Keratinocyte (primary cell): Measurements from ENCODE around the gene RMND5B. TPM values are rescaled to one million over a fixed set of nuclear protein-coding genes. Genes with fewer than 3 reads are reported as not detected.

ENCODE experiments used
- DNase-seq: peaks from one replicate; pipeline ENCODE4 v3.0.0-alpha.2; 2011; ENCODE audit warnings: low read depth, missing footprints, low spot score
- FAIRE-seq: peaks from 2 replicates; lab custom pipeline; 2011; peaks lifted over from hg19 to GRCh38; lab: Jason Lieb, UNC
- H2AFZ ChIP-seq: 2 replicates; pipeline ENCODE4 v1.6.0; 2012; ENCODE audit warnings: low read length, control low read depth, inconsistent platforms; ENCODE audit not compliant: control insufficient read depth
- H3K27ac ChIP-seq: 2 replicates; pipeline ENCODE4 v1.5.1; 2011; ENCODE audit warnings: low read length; ENCODE audit not compliant: control insufficient read depth, insufficient read depth
- H3K27me3 ChIP-seq: 3 replicates; pipeline ENCODE4 v1.6.0; 2011; ENCODE audit warnings: low read length; ENCODE audit not compliant: control insufficient read depth, insufficient read depth; ENCODE audit errors: extremely low read depth
- H3K36me3 ChIP-seq, 2 experiments: 2 replicates in 1 of 2; 3 replicates in 1 of 2; pipeline ENCODE4 v1.5.1; 2011; ENCODE audit warnings: low read length in 2 of 2, mild to moderate bottlenecking in 1 of 2; ENCODE audit not compliant: control insufficient read depth in 2 of 2, insufficient read depth in 2 of 2; ENCODE audit errors: extremely low read depth in 1 of 2
- H3K4me1 ChIP-seq: 3 replicates; pipeline ENCODE4 v1.5.1; 2011; ENCODE audit warnings: low read length; ENCODE audit not compliant: control insufficient read depth, insufficient read depth; ENCODE audit errors: extremely low read depth
- H3K4me2 ChIP-seq: 3 replicates; pipeline ENCODE4 v1.6.0; 2011; ENCODE audit warnings: low read depth, low read length; ENCODE audit not compliant: control insufficient read depth, insufficient read depth; ENCODE audit errors: extremely low read depth
- H3K4me3 ChIP-seq, 3 experiments: fragments of 200-600 bp in 1 of 3; sonication (generic) in 1 of 3; 2 replicates in 2 of 3; 3 replicates in 1 of 3; pipeline ENCODE4 v1.5.1; 2011 to 2016; ENCODE audit warnings: low read length in 3 of 3, mild to moderate bottlenecking in 3 of 3, control low read depth in 2 of 3, inconsistent platforms in 1 of 3, low read depth in 1 of 3, mixed read lengths in 1 of 3, mixed run types in 1 of 3, moderate library complexity in 1 of 3; ENCODE audit not compliant: control insufficient read depth in 2 of 3, insufficient read depth in 2 of 3; ENCODE audit errors: extremely low read depth in 1 of 3
- H3K79me2 ChIP-seq: 2 replicates; pipeline ENCODE4 v1.6.0; 2012; ENCODE audit warnings: low read length; ENCODE audit not compliant: control insufficient read depth, insufficient read depth
- H3K9ac ChIP-seq: 3 replicates; pipeline ENCODE4 v1.6.0; 2011; ENCODE audit warnings: low read length; ENCODE audit not compliant: control insufficient read depth, insufficient read depth; ENCODE audit errors: extremely low read depth
- H3K9me1 ChIP-seq: 3 replicates; pipeline ENCODE4 v1.6.0; 2011; ENCODE audit warnings: low read length; ENCODE audit not compliant: control insufficient read depth, insufficient read depth; ENCODE audit errors: extremely low read depth
- H3K9me3 ChIP-seq: 2 replicates; pipeline ENCODE4 v1.5.1; 2012; ENCODE audit warnings: low read depth, low read length; ENCODE audit not compliant: control insufficient read depth
- H4K20me1 ChIP-seq: 3 replicates; pipeline ENCODE4 v1.6.0; 2011; ENCODE audit warnings: low read length; ENCODE audit not compliant: control insufficient read depth, insufficient read depth; ENCODE audit errors: extremely low read depth
- CTCF ChIP-seq, 3 experiments: IDR thresholded peaks in 1 of 3; conservative IDR thresholded peaks in 1 of 3; optimal IDR thresholded peaks in 1 of 3; 2 replicates in 2 of 3; 3 replicates in 1 of 3; pipeline versions ENCODE3 to v1.5.1; 2011; ENCODE audit warnings: low read length in 3 of 3, mild to moderate bottlenecking in 3 of 3, moderate library complexity in 2 of 3, control low read depth in 1 of 3, inconsistent platforms in 1 of 3; ENCODE audit not compliant: insufficient read depth in 2 of 3; ENCODE audit errors: extremely low read depth in 1 of 3
- EZH2 ChIP-seq: IDR thresholded peaks from one replicate; pipeline ENCODE4 v1.6.1; 2012; ENCODE audit warnings: inconsistent platforms, mild to moderate bottlenecking, low read length, moderate library complexity
- dilution Hi-C: fragments of 300-500 bp; cut with MboI; formaldehyde crosslinking; loops from one replicate; pipeline ENCODE4 v1.7.0; 2020; ENCODE audit warnings: low sequenced_read_pairs; ENCODE audit not compliant: extremely low pct_ligation_motif_present
- polyA plus RNA-seq, 5 experiments: library from polyadenylated mRNA; depleted of rRNA in 3 of 5; stranded (reverse) in 3 of 5; stranded (forward) in 1 of 5; unstranded in 1 of 5; fragments of >200 nt; gene quantifications; 1 replicate in 1 of 5; 2 replicates in 3 of 5; 3 replicates in 1 of 5; pipeline versions ENCODE4 v1.2.1 to v1.2.3, GENCODE V29; 2011 to 2012; ENCODE audit warnings: missing spikeins in 2 of 5, low read depth in 1 of 5, low replicate concordance in 1 of 5

Gene RMND5B
- polyA plus RNA-seq, 1 donor (not counting 4 experiments of a cell fraction or from before 2014, with no cell fraction given): 15.5 TPM

- no peak for DNase-seq
- no peaks in the 10 kb centered on the region for H3K27me3 ChIP-seq
- dilution Hi-C loops: no loop called here
- H3K79me2 ChIP-seq: peaks cover 3% of the 10 kb centered on the region
- TF ChIP-seq CTCF (optimal IDR thresholded peaks at IDR 0.05 in 1 of 3, IDR thresholded peaks at IDR 0.05 in 1 of 3, conservative IDR thresholded peaks at IDR 0.05 in 1 of 3; ENCODE audit: extremely low read depth in 1 of 3, insufficient read depth in 2 of 3, low read length in 3 of 3) (no peak), EZH2 (no peak)
- no peak overlapping the region for H2AFZ ChIP-seq
- H3K9ac ChIP-seq: no peak overlapping the region
- H3K4me2 ChIP-seq: no peak overlapping the region
- no peaks in the 10 kb centered on the region for H3K9me1 ChIP-seq
- no peaks in the 10 kb centered on the region for H4K20me1 ChIP-seq
- no peak overlapping the region for H3K4me3 ChIP-seq
- peaks cover 5 to 16% of the 10 kb centered on the region in 2 experiments for H3K36me3 ChIP-seq
- no peak for FAIRE-seq
- H3K27ac ChIP-seq: no peak overlapping the region
- H3K9me3 ChIP-seq: no peaks in the 10 kb centered on the region
- H3K4me1 ChIP-seq: peaks cover under 1% of the 10 kb centered on the region
Measured at GRCh38 chr5:178136990-178137389, 6.2 kb downstream of the RMND5B start.

- no peak overlapping the region for H3K4me3 ChIP-seq
- H3K4me2 ChIP-seq: no peak overlapping the region
- H3K79me2 ChIP-seq: peaks cover 1% of the 10 kb centered on the region
- no peaks in the 10 kb centered on the region for H3K4me1 ChIP-seq
- FAIRE-seq: no peak
- H3K36me3 ChIP-seq: peaks cover 14 to 16% of the 10 kb centered on the region in 2 experiments
- H3K27ac ChIP-seq: no peak overlapping the region
- H4K20me1 ChIP-seq: no peaks in the 10 kb centered on the region
- H2AFZ ChIP-seq: no peak overlapping the region
- dilution Hi-C loops: no loop called here
- H3K27me3 ChIP-seq: no peaks in the 10 kb centered on the region
- H3K9me1 ChIP-seq: no peaks in the 10 kb centered on the region
- TF ChIP-seq CTCF (optimal IDR thresholded peaks at IDR 0.05 in 1 of 3, IDR thresholded peaks at IDR 0.05 in 1 of 3, conservative IDR thresholded peaks at IDR 0.05 in 1 of 3; ENCODE audit: extremely low read depth in 1 of 3, insufficient read depth in 2 of 3, low read length in 3 of 3) (no peak), EZH2 (no peak)
- no peaks in the 10 kb centered on the region for H3K9me3 ChIP-seq
- no peak overlapping the region for H3K9ac ChIP-seq
- DNase-seq: no peak
Measured at GRCh38 chr5:178137991-178138390, 7.2 kb downstream of the RMND5B start.
